HEK293T (cell line): ENCODE results near the gene TCEAL4.

ENCODE experiments used
- ARNT ChIP-seq: fragments of 450-650 bp; IDR thresholded peaks from 2 replicates; pipeline ENCODE4 v1.6.1; 2017; ENCODE audit warnings: mild to moderate bottlenecking
- BHLHE40 ChIP-seq: fragments of 450-650 bp; IDR thresholded peaks from 2 replicates; pipeline ENCODE4 v1.6.1; 2016; ENCODE audit warnings: mild to moderate bottlenecking, moderate library complexity, borderline replicate concordance
- CTBP1 ChIP-seq: fragments of 450-650 bp; IDR thresholded peaks from 2 replicates; pipeline ENCODE4 v1.6.1; 2016; ENCODE audit warnings: borderline replicate concordance
- ELF4 ChIP-seq: fragments of 450-650 bp; IDR thresholded peaks from 2 replicates; pipeline ENCODE4 v1.6.1; 2017; ENCODE audit warnings: antibody characterized with exemption
- FOXA1 ChIP-seq: fragments of 450-650 bp; IDR thresholded peaks from 2 replicates; pipeline ENCODE4 v1.6.1; 2016; ENCODE audit warnings: mild to moderate bottlenecking
- FOXK2 ChIP-seq: fragments of 450-650 bp; IDR thresholded peaks from 2 replicates; pipeline ENCODE4 v1.6.1; 2016; ENCODE audit warnings: mild to moderate bottlenecking
- FOXM1 ChIP-seq: fragments of 450-650 bp; IDR thresholded peaks from 2 replicates; pipeline ENCODE4 v1.6.1; 2017; ENCODE audit warnings: mild to moderate bottlenecking, borderline replicate concordance
- HDGF ChIP-seq: fragments of 450-650 bp; IDR thresholded peaks from 2 replicates; pipeline ENCODE4 v1.6.1; 2017; ENCODE audit warnings: antibody characterized with exemption, borderline replicate concordance
- LEF1 ChIP-seq: fragments of 450-650 bp; IDR thresholded peaks from 2 replicates; pipeline ENCODE4 v1.6.1; 2017; ENCODE audit warnings: mild to moderate bottlenecking, borderline replicate concordance
- PKNOX1 ChIP-seq: fragments of 450-650 bp; IDR thresholded peaks from 2 replicates; pipeline ENCODE4 v1.6.1; 2016
- SP1 ChIP-seq: fragments of 450-650 bp; IDR thresholded peaks from 2 replicates; pipeline ENCODE4 v1.6.1; 2017
- SUZ12 ChIP-seq: fragments of 450-650 bp; IDR thresholded peaks from 2 replicates; pipeline ENCODE4 v1.6.1; 2016; ENCODE audit warnings: mild to moderate bottlenecking
- TARDBP ChIP-seq: fragments of 450-650 bp; IDR thresholded peaks from 2 replicates; pipeline ENCODE4 v1.6.1; 2016
- ZNF384 ChIP-seq: fragments of 450-650 bp; IDR thresholded peaks from 2 replicates; pipeline ENCODE4 v1.6.1; 2016

GRCh38 chrX:103538728-103539127, 46.6 kb upstream of the TCEAL4 start:
- no peak for TF ChIP-seq FOXK2
- no peak for TF ChIP-seq SP1
- no peak for TF ChIP-seq CTBP1
- TF ChIP-seq FOXM1, result no peak
- TF ChIP-seq PKNOX1, result no peak
- no peak for TF ChIP-seq SUZ12
- no peak for TF ChIP-seq FOXA1
- TF ChIP-seq BHLHE40, result no peak
- no peak for TF ChIP-seq HDGF
- TF ChIP-seq TARDBP, result no peak
- TF ChIP-seq ZNF384, result no peak
- no peak for TF ChIP-seq ARNT
- no peak for TF ChIP-seq ELF4
- TF ChIP-seq LEF1, result no peak
